Urinary bladder (tissue), 4 donors: Measurements from ENCODE around the gene HCFC1. TPM values are rescaled to one million over a fixed set of nuclear protein-coding genes. Genes with fewer than 3 reads are reported as not detected.

ENCODE experiments used
- DNase-seq: peaks from one replicate; pipeline ENCODE4 v3.0.0-alpha.2; 2015; ENCODE audit errors: extremely low spot score
- H3K27ac ChIP-seq: one replicate; pipeline ENCODE4 v1.5.1; 2013; ENCODE audit warnings: low read depth, mild to moderate bottlenecking, moderate library complexity
- H3K36me3 ChIP-seq: one replicate; pipeline ENCODE4 v1.6.1; 2013; ENCODE audit warnings: mild to moderate bottlenecking, moderate library complexity; ENCODE audit not compliant: insufficient read depth
- H3K4me1 ChIP-seq: one replicate; pipeline ENCODE4 v1.6.1; 2013; ENCODE audit warnings: mild to moderate bottlenecking, moderate library complexity; ENCODE audit not compliant: insufficient read depth
- H3K4me3 ChIP-seq: one replicate; pipeline ENCODE4 v1.5.1; 2013; ENCODE audit warnings: low read depth, low read length
- WGBS: extraction: QIAGEN DNeasy Blood & Tissue Kit; methylation state at CpG from one replicate; pipeline ENCODE4 v1.1.7; 2013; 5-methylcytosine and 5-hydroxymethylcytosine counted together
- polyA plus RNA-seq: library from polyadenylated mRNA; stranded (reverse); fragments of 200-250 nt; gene quantifications from one replicate; pipeline ENCODE4 v1.2.3, GENCODE V29; 2013
- small RNA-seq: library from RNA; depleted of rRNA; stranded (forward); fragments of <200 nt; gene quantifications from one replicate; pipeline ENCODE3, GENCODE V24; 2014
- total RNA-seq: library from RNA; depleted of rRNA; stranded (reverse); fragments of >200 nt; gene quantifications from one replicate; pipeline ENCODE4 v1.2.3, GENCODE V29; 2014
- donor health status: healthy with polysubstance abuse.
- donor health status: healthy.

The HCFC1 gene
- total and polyA plus RNA-seq, 2 donors = 15.4 to 35.2 TPM

- Histone ChIP-seq H3K4me3 (no peak within 1 kb of the TSS), H3K27ac (no peak within 1 kb of the TSS), H3K4me1 (no peaks in the 10 kb centered on the region), H3K36me3 (no peaks in the 10 kb centered on the region)
- WGBS = 40% methylated on average over 26 of the region's 26 CpGs
- no peak for DNase-seq
Observed at GRCh38 chrX:153903991-153904957, 67.3 kb downstream of the HCFC1 start, which contains the start of gene AVPR2. Gene AVPR2, plus strand, starts transcription at chrX:153904673. Its CDS starts 473 bp downstream, at chrX:153905146.

- WGBS = 62% methylated on average over 18 of the region's 18 CpGs
- H3K36me3 ChIP-seq = no peaks in the 10 kb centered on the region
- no peak overlapping the region for H3K4me3 ChIP-seq
- DNase-seq = no peak
- H3K4me1 ChIP-seq = no peaks in the 10 kb centered on the region
- H3K27ac ChIP-seq = no peak overlapping the region
Observed at GRCh38 chrX:153903238-153903980, 68.2 kb downstream of the HCFC1 start.

- H3K27ac ChIP-seq = no peak overlapping the region
- no peak for DNase-seq
- no peak overlapping the region for H3K4me3 ChIP-seq
- no peaks in the 10 kb centered on the region for H3K4me1 ChIP-seq
- no peaks in the 10 kb centered on the region for H3K36me3 ChIP-seq
- 67% methylated on average over 10 of the region's 10 CpGs for WGBS
Observed at GRCh38 chrX:153902385-153902784, 69.2 kb downstream of the HCFC1 start.

GRCh38 chrX:153901753-153902140 lies 69.9 kb downstream of the HCFC1 start:
- Histone ChIP-seq H3K27ac (no peak overlapping the region), H3K36me3 (no peaks in the 10 kb centered on the region), H3K4me1 (no peaks in the 10 kb centered on the region), H3K4me3 (no peak overlapping the region)
- WGBS = 71% methylated on average over 8 of the region's 8 CpGs
- no peak for DNase-seq

GRCh38 chrX:153900831-153901752 lies 70.5 kb downstream of the HCFC1 start:
- Histone ChIP-seq H3K27ac (no peak overlapping the region), H3K4me1 (no peaks in the 10 kb centered on the region), H3K4me3 (no peak overlapping the region), H3K36me3 (no peaks in the 10 kb centered on the region)
- WGBS = 25% methylated on average over 26 of the region's 26 CpGs
- no peak for DNase-seq

GRCh38 chrX:153897899-153898298 lies 73.7 kb downstream of the HCFC1 start:
- DNase-seq = no peak
- Histone ChIP-seq H3K4me3 (no peak overlapping the region), H3K36me3 (no peaks in the 10 kb centered on the region), H3K27ac (no peak overlapping the region), H3K4me1 (no peaks in the 10 kb centered on the region)

Small RNA genes lying within 50 kb of the gene (small RNA-seq; reads per million reads assigned to genes)
- not detected for gene MIR3202-1

Other genes with a start within 250 kb of the HCFC1 start
- 68.6 TPM for gene BCAP31, start 247.4 kb downstream of the HCFC1 start, total RNA-seq
- 239 TPM for gene BCAP31, start 247.4 kb downstream of the HCFC1 start, polyA plus RNA-seq
- 5.2 TPM for gene ABCD1, start 247.0 kb downstream of the HCFC1 start, total RNA-seq
- gene ABCD1, start 247.0 kb downstream of the HCFC1 start, polyA plus RNA-seq = 19.0 TPM
- 5.9 TPM for gene PLXNB3, start 207.6 kb downstream of the HCFC1 start, total RNA-seq
- gene PLXNB3, start 207.6 kb downstream of the HCFC1 start, polyA plus RNA-seq = 25.8 TPM
- 4.3 TPM for gene SRPK3, start 190.8 kb downstream of the HCFC1 start, total RNA-seq
- gene SRPK3, start 190.8 kb downstream of the HCFC1 start, polyA plus RNA-seq = 2.3 TPM
- 21.0 TPM for gene IDH3G, start 177.4 kb downstream of the HCFC1 start, total RNA-seq
- 67.4 TPM for gene IDH3G, start 177.4 kb downstream of the HCFC1 start, polyA plus RNA-seq
- 102 TPM for gene SSR4, start 177.2 kb downstream of the HCFC1 start, total RNA-seq
- gene SSR4, start 177.2 kb downstream of the HCFC1 start, polyA plus RNA-seq = 326 TPM
- gene PDZD4, start 141.3 kb downstream of the HCFC1 start, total RNA-seq = 6.6 TPM
- 28.0 TPM for gene PDZD4, start 141.3 kb downstream of the HCFC1 start, polyA plus RNA-seq
- 5.6 TPM for gene L1CAM, start 85.6 kb downstream of the HCFC1 start, total RNA-seq
- 12.7 TPM for gene L1CAM, start 85.6 kb downstream of the HCFC1 start, polyA plus RNA-seq
- 0.53 TPM for gene AVPR2, start 67.1 kb downstream of the HCFC1 start, total RNA-seq
- 7.7 TPM for gene AVPR2, start 67.1 kb downstream of the HCFC1 start, polyA plus RNA-seq
- gene ARHGAP4, start 45.6 kb downstream of the HCFC1 start, total RNA-seq = 11.6 TPM
- gene ARHGAP4, start 45.6 kb downstream of the HCFC1 start, polyA plus RNA-seq = 28.4 TPM
- 24.7 TPM for gene NAA10, start 36.8 kb downstream of the HCFC1 start, total RNA-seq
- gene NAA10, start 36.8 kb downstream of the HCFC1 start, polyA plus RNA-seq = 139 TPM
- gene RENBP, start 27.2 kb downstream of the HCFC1 start, total RNA-seq = 4.4 TPM
- gene RENBP, start 27.2 kb downstream of the HCFC1 start, polyA plus RNA-seq = 12.1 TPM
- gene TMEM187, start 936 bp upstream of the HCFC1 start, total RNA-seq = 2.3 TPM
- 13.6 TPM for gene TMEM187, start 936 bp upstream of the HCFC1 start, polyA plus RNA-seq
- gene IRAK1, start 48.1 kb upstream of the HCFC1 start, total RNA-seq = 9.5 TPM
- gene IRAK1, start 48.1 kb upstream of the HCFC1 start, polyA plus RNA-seq = 67.2 TPM
- 30.5 TPM for gene MECP2, start 125.9 kb upstream of the HCFC1 start, total RNA-seq
- gene MECP2, start 125.9 kb upstream of the HCFC1 start, polyA plus RNA-seq = 25.9 TPM
- gene OPN1LW, start 172.4 kb upstream of the HCFC1 start, total RNA-seq = not detected
- not detected for gene OPN1LW, start 172.4 kb upstream of the HCFC1 start, polyA plus RNA-seq
- not detected for gene OPN1MW, start 210.8 kb upstream of the HCFC1 start, total RNA-seq
- not detected for gene OPN1MW, start 210.8 kb upstream of the HCFC1 start, polyA plus RNA-seq
- gene OPN1MW2, start 247.9 kb upstream of the HCFC1 start, total RNA-seq = not detected
- gene OPN1MW2, start 247.9 kb upstream of the HCFC1 start, polyA plus RNA-seq = not detected